Measurements from ENCODE around the gene DCLRE1B.

The DCLRE1B gene

GRCh38 chr1:113887402-113888175 lies 17.5 kb upstream of the DCLRE1B start, which contains the start of gene BCL2L15:
TSS of gene BCL2L15 (minus strand) at chr1:113887581. CDS start at chr1:113887375, 206 bp downstream.
- DNase-seq (ENCODE audit: low spot score) = no peak

GRCh38 chr1:113890816-113891215 lies 14.3 kb upstream of the DCLRE1B start:
- DNase-seq (ENCODE audit: low spot score) = no peak

GRCh38 chr1:113891631-113892220 lies 13.4 kb upstream of the DCLRE1B start:
- no peak for DNase-seq (ENCODE audit: low spot score)

GRCh38 chr1:113893267-113893666 lies 11.9 kb upstream of the DCLRE1B start:
- no peak for DNase-seq (ENCODE audit: low spot score)

- DNase-seq (ENCODE audit: low spot score) = no peak
These were observed 10.0 kb upstream of the DCLRE1B start for GRCh38 chr1:113895098-113895497.

GRCh38 chr1:113895961-113896360 lies 9.2 kb upstream of the DCLRE1B start:
- no peak for DNase-seq (ENCODE audit: low spot score)

GRCh38 chr1:113898241-113898814 lies 6.8 kb upstream of the DCLRE1B start:
- DNase-seq (ENCODE audit: low spot score) = no peak

GRCh38 chr1:113899111-113899510 lies 6.0 kb upstream of the DCLRE1B start:
- peak; percentile 32 for DNase-seq (ENCODE audit: low spot score)

GRCh38 chr1:113901191-113901590 lies 3.9 kb upstream of the DCLRE1B start:
- DNase-seq (ENCODE audit: low spot score) = no peak

- no peak for DNase-seq (ENCODE audit: low spot score)
These were observed 1.4 kb upstream of the DCLRE1B start for GRCh38 chr1:113903501-113904292.

GRCh38 chr1:113904293-113904673 lies 843 bp upstream of the DCLRE1B start:
- no peak for DNase-seq (ENCODE audit: low spot score)

- no peak for DNase-seq (ENCODE audit: low spot score)
These were observed 322 bp downstream of the DCLRE1B start for GRCh38 chr1:113905435-113905861.

GRCh38 chr1:113912594-113913311 lies 7.6 kb downstream of the DCLRE1B start:
- DNase-seq (ENCODE audit: low spot score) = peak; percentile 48

- no peak for DNase-seq (ENCODE audit: low spot score)
These were observed 8.2 kb downstream of the DCLRE1B start for GRCh38 chr1:113913312-113913668.

- DNase-seq (ENCODE audit: low spot score) = no peak
These were observed 8.9 kb downstream of the DCLRE1B start for GRCh38 chr1:113913887-113914664.

- no peak for DNase-seq (ENCODE audit: low spot score)
These were observed 11.8 kb downstream of the DCLRE1B start for GRCh38 chr1:113916974-113917373.

- DNase-seq (ENCODE audit: low spot score) = peak; percentile 23
These were observed 12.4 kb downstream of the DCLRE1B start for GRCh38 chr1:113917400-113918082.

GRCh38 chr1:113918243-113918642 lies 13.1 kb downstream of the DCLRE1B start:
- no peak for DNase-seq (ENCODE audit: low spot score)

- no peak for DNase-seq (ENCODE audit: low spot score)
These were observed 17.8 kb downstream of the DCLRE1B start for GRCh38 chr1:113922957-113923356.

- DNase-seq (ENCODE audit: low spot score) = no peak
These were observed 19.3 kb downstream of the DCLRE1B start for GRCh38 chr1:113924473-113924872.
